ENCODE results near the gene PNKP.

Gene PNKP

DNA sequence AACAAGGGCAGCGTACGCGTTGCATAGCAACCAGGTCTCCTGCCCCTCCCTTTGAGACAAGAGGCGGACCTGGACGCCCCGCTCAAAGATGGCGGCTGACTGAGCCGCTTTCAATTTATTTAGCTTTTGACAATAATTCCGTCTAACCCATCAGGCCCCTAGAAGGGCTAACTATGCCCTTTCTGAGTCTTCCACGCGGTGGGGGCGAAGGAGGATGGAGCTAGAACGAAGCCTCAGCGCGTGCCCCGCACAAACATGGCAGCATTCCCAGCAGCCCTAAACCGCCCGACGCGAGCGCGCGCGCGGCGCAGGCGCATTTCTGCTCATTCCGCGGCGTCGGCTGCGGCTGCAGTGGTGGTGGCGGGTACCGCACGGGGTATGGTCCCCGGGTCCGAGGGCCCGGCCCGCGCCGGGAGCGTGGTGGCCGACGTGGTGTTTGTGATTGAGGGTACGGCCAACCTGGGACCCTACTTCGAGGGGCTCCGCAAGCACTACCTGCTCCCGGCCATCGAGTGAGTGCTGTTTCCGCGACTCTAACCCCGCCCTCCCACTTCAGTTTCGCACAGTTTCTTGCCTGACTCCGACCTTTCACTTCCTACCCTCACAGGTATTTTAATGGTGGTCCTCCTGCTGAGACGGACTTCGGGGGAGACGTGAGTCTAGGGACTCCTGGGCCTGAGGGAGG lies 49.3 kb downstream of the PNKP start, which contains the start of gene MED25:
MED25 (plus strand) TSS at position 326 of the 685 bp plus-strand sequence; CDS start at position 379, 53 bp downstream.
- TF ChIP-seq, protein P1, sequence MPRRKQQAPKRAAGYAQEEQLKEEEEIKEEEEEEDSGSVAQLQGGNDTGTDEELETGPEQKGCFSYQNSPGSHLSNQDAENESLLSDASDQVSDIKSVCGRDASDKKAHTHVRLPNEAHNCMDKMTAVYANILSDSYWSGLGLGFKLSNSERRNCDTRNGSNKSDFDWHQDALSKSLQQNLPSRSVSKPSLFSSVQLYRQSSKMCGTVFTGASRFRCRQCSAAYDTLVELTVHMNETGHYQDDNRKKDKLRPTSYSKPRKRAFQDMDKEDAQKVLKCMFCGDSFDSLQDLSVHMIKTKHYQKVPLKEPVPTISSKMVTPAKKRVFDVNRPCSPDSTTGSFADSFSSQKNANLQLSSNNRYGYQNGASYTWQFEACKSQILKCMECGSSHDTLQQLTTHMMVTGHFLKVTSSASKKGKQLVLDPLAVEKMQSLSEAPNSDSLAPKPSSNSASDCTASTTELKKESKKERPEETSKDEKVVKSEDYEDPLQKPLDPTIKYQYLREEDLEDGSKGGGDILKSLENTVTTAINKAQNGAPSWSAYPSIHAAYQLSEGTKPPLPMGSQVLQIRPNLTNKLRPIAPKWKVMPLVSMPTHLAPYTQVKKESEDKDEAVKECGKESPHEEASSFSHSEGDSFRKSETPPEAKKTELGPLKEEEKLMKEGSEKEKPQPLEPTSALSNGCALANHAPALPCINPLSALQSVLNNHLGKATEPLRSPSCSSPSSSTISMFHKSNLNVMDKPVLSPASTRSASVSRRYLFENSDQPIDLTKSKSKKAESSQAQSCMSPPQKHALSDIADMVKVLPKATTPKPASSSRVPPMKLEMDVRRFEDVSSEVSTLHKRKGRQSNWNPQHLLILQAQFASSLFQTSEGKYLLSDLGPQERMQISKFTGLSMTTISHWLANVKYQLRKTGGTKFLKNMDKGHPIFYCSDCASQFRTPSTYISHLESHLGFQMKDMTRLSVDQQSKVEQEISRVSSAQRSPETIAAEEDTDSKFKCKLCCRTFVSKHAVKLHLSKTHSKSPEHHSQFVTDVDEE (CRISPR knock-in tag; IDR thresholded peaks at IDR 0.05) = peak; percentile 65
- TF ChIP-seq CSDC2 (CRISPR knock-in tag; IDR thresholded peaks at IDR 0.05) = 0 out of 2 replicates have a peak, but pooled peaks have one; percentile 27
- TF ChIP-seq, protein P2, sequence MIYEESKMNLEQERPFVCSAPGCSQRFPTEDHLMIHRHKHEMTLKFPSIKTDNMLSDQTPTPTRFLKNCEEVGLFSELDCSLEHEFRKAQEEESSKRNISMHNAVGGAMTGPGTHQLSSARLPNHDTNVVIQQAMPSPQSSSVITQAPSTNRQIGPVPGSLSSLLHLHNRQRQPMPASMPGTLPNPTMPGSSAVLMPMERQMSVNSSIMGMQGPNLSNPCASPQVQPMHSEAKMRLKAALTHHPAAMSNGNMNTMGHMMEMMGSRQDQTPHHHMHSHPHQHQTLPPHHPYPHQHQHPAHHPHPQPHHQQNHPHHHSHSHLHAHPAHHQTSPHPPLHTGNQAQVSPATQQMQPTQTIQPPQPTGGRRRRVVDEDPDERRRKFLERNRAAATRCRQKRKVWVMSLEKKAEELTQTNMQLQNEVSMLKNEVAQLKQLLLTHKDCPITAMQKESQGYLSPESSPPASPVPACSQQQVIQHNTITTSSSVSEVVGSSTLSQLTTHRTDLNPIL (CRISPR knock-in tag; IDR thresholded peaks at IDR 0.05; ENCODE audit: low read depth) = no peak
- ATAC-seq = peak; percentile 84

DNA sequence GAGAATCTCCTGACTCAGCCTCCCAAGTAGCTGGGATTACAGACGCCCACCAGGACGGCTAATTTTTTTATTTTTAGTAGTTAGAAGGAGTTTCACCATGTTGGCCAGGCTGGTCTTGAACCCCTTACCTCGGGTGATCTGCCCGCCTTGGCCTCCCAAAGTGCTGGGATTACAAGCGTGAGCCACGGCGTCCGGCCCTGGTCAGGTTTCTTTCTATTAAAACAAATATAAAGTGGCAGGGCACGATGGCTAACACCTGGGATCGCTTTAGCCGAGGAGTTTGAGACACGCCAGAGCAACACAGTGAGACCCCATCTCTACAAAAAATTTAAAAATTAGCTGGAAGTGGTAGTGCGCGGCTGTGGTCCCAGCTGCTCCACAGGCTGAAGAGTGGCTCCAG lies 50.8 kb downstream of the PNKP start:
- no peak for ATAC-seq
- TF ChIP-seq, protein P3, sequence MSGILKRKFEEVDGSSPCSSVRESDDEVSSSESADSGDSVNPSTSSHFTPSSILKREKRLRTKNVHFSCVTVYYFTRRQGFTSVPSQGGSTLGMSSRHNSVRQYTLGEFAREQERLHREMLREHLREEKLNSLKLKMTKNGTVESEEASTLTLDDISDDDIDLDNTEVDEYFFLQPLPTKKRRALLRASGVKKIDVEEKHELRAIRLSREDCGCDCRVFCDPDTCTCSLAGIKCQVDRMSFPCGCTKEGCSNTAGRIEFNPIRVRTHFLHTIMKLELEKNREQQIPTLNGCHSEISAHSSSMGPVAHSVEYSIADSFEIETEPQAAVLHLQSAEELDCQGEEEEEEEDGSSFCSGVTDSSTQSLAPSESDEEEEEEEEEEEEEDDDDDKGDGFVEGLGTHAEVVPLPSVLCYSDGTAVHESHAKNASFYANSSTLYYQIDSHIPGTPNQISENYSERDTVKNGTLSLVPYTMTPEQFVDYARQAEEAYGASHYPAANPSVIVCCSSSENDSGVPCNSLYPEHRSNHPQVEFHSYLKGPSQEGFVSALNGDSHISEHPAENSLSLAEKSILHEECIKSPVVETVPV (CRISPR knock-in tag; IDR thresholded peaks at IDR 0.05) = no peak
- TF ChIP-seq ZC3H10 (CRISPR knock-in tag; IDR thresholded peaks at IDR 0.05) (no peak), ISL1 (CRISPR knock-in tag; IDR thresholded peaks at IDR 0.05) (no peak), RARB (CRISPR knock-in tag; IDR thresholded peaks at IDR 0.05) (no peak), GLIS3 (CRISPR knock-in tag; IDR thresholded peaks at IDR 0.05) (no peak), TCF4 (CRISPR knock-in tag; IDR thresholded peaks at IDR 0.05; ENCODE audit: borderline replicate concordance) (no peak), ZNF8 (CRISPR knock-in tag; IDR thresholded peaks at IDR 0.05) (no peak), ZNF565 (CRISPR knock-in tag; conservative IDR thresholded peaks at IDR 0.05; ENCODE audit: low read depth) (no peak), SNAI2 (CRISPR knock-in tag; IDR thresholded peaks at IDR 0.05) (no peak), BACH2 (CRISPR knock-in tag; IDR thresholded peaks at IDR 0.05; ENCODE audit: borderline replicate concordance) (no peak), ZFP3 (CRISPR knock-in tag; IDR thresholded peaks at IDR 0.05) (no peak), CSDC2 (CRISPR knock-in tag; IDR thresholded peaks at IDR 0.05) (no peak), TOX (CRISPR knock-in tag; IDR thresholded peaks at IDR 0.05; ENCODE audit: borderline replicate concordance) (no peak), OSR1 (CRISPR knock-in tag; IDR thresholded peaks at IDR 0.05) (no peak), PPARA (CRISPR knock-in tag; IDR thresholded peaks at IDR 0.05; ENCODE audit: borderline replicate concordance) (no peak)
- TF ChIP-seq, protein P1 (CRISPR knock-in tag; IDR thresholded peaks at IDR 0.05) = no peak
- TF ChIP-seq, protein P4, sequence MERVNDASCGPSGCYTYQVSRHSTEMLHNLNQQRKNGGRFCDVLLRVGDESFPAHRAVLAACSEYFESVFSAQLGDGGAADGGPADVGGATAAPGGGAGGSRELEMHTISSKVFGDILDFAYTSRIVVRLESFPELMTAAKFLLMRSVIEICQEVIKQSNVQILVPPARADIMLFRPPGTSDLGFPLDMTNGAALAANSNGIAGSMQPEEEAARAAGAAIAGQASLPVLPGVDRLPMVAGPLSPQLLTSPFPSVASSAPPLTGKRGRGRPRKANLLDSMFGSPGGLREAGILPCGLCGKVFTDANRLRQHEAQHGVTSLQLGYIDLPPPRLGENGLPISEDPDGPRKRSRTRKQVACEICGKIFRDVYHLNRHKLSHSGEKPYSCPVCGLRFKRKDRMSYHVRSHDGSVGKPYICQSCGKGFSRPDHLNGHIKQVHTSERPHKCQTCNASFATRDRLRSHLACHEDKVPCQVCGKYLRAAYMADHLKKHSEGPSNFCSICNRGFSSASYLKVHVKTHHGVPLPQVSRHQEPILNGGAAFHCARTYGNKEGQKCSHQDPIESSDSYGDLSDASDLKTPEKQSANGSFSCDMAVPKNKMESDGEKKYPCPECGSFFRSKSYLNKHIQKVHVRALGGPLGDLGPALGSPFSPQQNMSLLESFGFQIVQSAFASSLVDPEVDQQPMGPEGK (CRISPR knock-in tag; IDR thresholded peaks at IDR 0.05; ENCODE audit: borderline replicate concordance) = no peak
- TF ChIP-seq, protein P5, sequence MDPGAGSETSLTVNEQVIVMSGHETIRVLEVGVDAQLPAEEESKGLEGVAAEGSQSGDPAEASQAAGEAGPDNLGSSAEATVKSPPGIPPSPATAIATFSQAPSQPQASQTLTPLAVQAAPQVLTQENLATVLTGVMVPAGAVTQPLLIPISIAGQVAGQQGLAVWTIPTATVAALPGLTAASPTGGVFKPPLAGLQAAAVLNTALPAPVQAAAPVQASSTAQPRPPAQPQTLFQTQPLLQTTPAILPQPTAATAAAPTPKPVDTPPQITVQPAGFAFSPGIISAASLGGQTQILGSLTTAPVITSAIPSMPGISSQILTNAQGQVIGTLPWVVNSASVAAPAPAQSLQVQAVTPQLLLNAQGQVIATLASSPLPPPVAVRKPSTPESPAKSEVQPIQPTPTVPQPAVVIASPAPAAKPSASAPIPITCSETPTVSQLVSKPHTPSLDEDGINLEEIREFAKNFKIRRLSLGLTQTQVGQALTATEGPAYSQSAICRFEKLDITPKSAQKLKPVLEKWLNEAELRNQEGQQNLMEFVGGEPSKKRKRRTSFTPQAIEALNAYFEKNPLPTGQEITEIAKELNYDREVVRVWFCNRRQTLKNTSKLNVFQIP (CRISPR knock-in tag; IDR thresholded peaks at IDR 0.05; ENCODE audit: borderline replicate concordance, low read depth) = no peak
- TF ChIP-seq, protein P2 (CRISPR knock-in tag; IDR thresholded peaks at IDR 0.05; ENCODE audit: low read depth) = no peak

All from SK-N-SH treated with all-trans-retinoic acid at 6 μM for 48 hours (cell line).